B cell (primary cell): Measurements from ENCODE around the gene MYCBPAP. TPM values are rescaled to one million over a fixed set of nuclear protein-coding genes. Genes with fewer than 3 reads are reported as not detected.

Experiments
- ATAC-seq: fragments of 200-7000 bp; cut with Tn5 transposase; one replicate; pipeline ENCODE4 v1.10.0; 2021; ENCODE audit warnings: low read depth, mild to moderate bottlenecking, moderate number of reproducible peaks, moderate library complexity
- CTCF ChIA-PET: fragments of 350-600 bp; sonication (Branson Sonifier 250); formaldehyde crosslinking; loops from one replicate; lab custom pipeline; 2021; ENCODE audit warnings: antibody characterized with exemption, inconsistent platforms; lab: Charles Lee
- POLR2A ChIA-PET: fragments of 350-600 bp; sonication (Branson Sonifier 250); formaldehyde crosslinking; loops from one replicate; lab custom pipeline; 2021; ENCODE audit warnings: antibody characterized with exemption; lab: Charles Lee
- DNase-seq: peaks from one replicate; pipeline ENCODE4 v3.0.0; 2013
- H2AFZ ChIP-seq: 2 replicates; pipeline ENCODE4 v1.6.1; 2012; ENCODE audit warnings: mild to moderate bottlenecking, low read depth, low read length; ENCODE audit not compliant: insufficient read depth, poor library complexity, severe bottlenecking
- H3K27ac ChIP-seq, 2 donors: 1 replicate in 1 of 2; 2 replicates in 1 of 2; pipeline ENCODE4 v1.5.1; 2012 to 2013; ENCODE audit warnings: low read length in 2 of 2, mild to moderate bottlenecking in 2 of 2, moderate library complexity in 1 of 2
- H3K27me3 ChIP-seq, 4 experiments: fragments of 200-600 bp in 1 of 4; sonication (generic) in 1 of 4; replicated peaks in 1 of 4; 1 replicate in 2 of 4; 2 replicates in 2 of 4; pipeline versions ENCODE4 v1.6.1 to v1.7.0; 2013 to 2016; ENCODE audit warnings: low read length in 3 of 4, mild to moderate bottlenecking in 2 of 4, mixed read lengths in 1 of 4, moderate library complexity in 1 of 4; ENCODE audit not compliant: insufficient read depth in 4 of 4, control insufficient read depth in 3 of 4; ENCODE audit errors: control extremely low read depth in 1 of 4
- H3K36me3 ChIP-seq, 2 experiments: replicated peaks in 1 of 2; 1 replicate in 1 of 2; 2 replicates in 1 of 2; pipeline versions ENCODE4 v1.6.1 to v1.7.1; 2013; ENCODE audit warnings: low read length in 1 of 2; ENCODE audit not compliant: insufficient read depth in 2 of 2, control insufficient read depth in 1 of 2; ENCODE audit errors: control extremely low read depth in 1 of 2, extremely low read depth in 1 of 2
- H3K4me1 ChIP-seq, 2 donors: fragments of 200-600 bp in 1 of 2; sonication (generic) in 1 of 2; 1 replicate in 1 of 2; 2 replicates in 1 of 2; pipeline versions ENCODE4 v1.5.1 to v1.6.1; 2013 to 2017; ENCODE audit warnings: low read length in 2 of 2; ENCODE audit not compliant: control insufficient read depth in 2 of 2, insufficient read depth in 2 of 2
- H3K4me2 ChIP-seq: replicated peaks from 2 replicates; pipeline ENCODE3; 2012; ENCODE audit warnings: mild to moderate bottlenecking, low read depth, low read length; ENCODE audit not compliant: poor library complexity, severe bottlenecking
- H3K4me3 ChIP-seq, 5 experiments: fragments of 200-600 bp in 1 of 5; sonication (generic) in 1 of 5; 1 replicate in 3 of 5; 2 replicates in 2 of 5; pipeline versions ENCODE4 v1.5.1 to v1.7.0; 2011 to 2016; ENCODE audit warnings: low read length in 4 of 5, mild to moderate bottlenecking in 4 of 5, low read depth in 2 of 5, control low read depth in 1 of 5, moderate library complexity in 1 of 5; ENCODE audit not compliant: insufficient read depth in 1 of 5; ENCODE audit errors: control extremely low read depth in 1 of 5, extremely low read depth in 1 of 5
- H3K79me2 ChIP-seq: fragments of 200-600 bp; sonication (generic); one replicate; pipeline ENCODE4 v1.6.0; 2016; ENCODE audit warnings: low read length; ENCODE audit not compliant: control insufficient read depth, insufficient read depth
- H3K9ac ChIP-seq: fragments of 200-600 bp; sonication (generic); 2 replicates; pipeline ENCODE4 v1.6.1; 2017; ENCODE audit warnings: mild to moderate bottlenecking, low read length, moderate library complexity
- H3K9me3 ChIP-seq, 3 donors: one replicate each; pipeline versions ENCODE4 v1.6.1 to v1.7.1; 2013; ENCODE audit warnings: low read length in 2 of 3; ENCODE audit not compliant: control insufficient read depth in 2 of 3, insufficient read depth in 1 of 3; ENCODE audit errors: control extremely low read depth in 1 of 3
- H4K20me1 ChIP-seq: 2 replicates; pipeline ENCODE4 v1.6.0; 2012; ENCODE audit warnings: mild to moderate bottlenecking, low read length; ENCODE audit not compliant: insufficient read depth, control insufficient read depth, poor library complexity, severe bottlenecking
- H3K27ac Mint-ChIP-seq: one replicate; pipeline ENCODE4 v1.8.0; 2021; ENCODE audit warnings: mixed read lengths
- H3K27me3 Mint-ChIP-seq: one replicate; pipeline ENCODE4 v1.8.0; 2021; ENCODE audit warnings: mixed read lengths
- H3K4me1 Mint-ChIP-seq: one replicate; pipeline ENCODE4 v1.8.0; 2021; ENCODE audit warnings: mixed read lengths
- H3K4me3 Mint-ChIP-seq: one replicate; pipeline ENCODE4 v1.8.0; 2021; ENCODE audit warnings: mixed read lengths
- H3K9me3 Mint-ChIP-seq: one replicate; pipeline ENCODE4 v1.8.0; 2022; ENCODE audit warnings: mixed read lengths; ENCODE audit not compliant: insufficient read depth
- EZH2 ChIP-seq: IDR thresholded peaks from 2 replicates; pipeline ENCODE4 v1.6.1; 2012; ENCODE audit warnings: borderline replicate concordance, low read depth, mild to moderate bottlenecking, moderate library complexity, low read length; ENCODE audit not compliant: insufficient read depth, poor library complexity, severe bottlenecking
- WGBS: methylation state at CpG from one replicate; pipeline ENCODE4 v1.1.5; 2013; ENCODE audit warnings: missing lambda C conversion rate; ENCODE audit not compliant: insufficient coverage; 5-methylcytosine and 5-hydroxymethylcytosine counted together
- intact Hi-C: fragments of 100-400 bp; cut with micrococcal nuclease; formaldehyde crosslinking; loops from one replicate; pipeline ENCODE4 v1.10.0; 2022
- polyA plus RNA-seq: library from polyadenylated mRNA; depleted of rRNA; stranded (reverse); fragments of >200 nt; gene quantifications from 2 replicates; pipeline ENCODE4 v1.2.3, GENCODE V29; 2012
- total RNA-seq, 2 donors: library from RNA; stranded (reverse); fragments of 120-200 nt in 1 of 2; gene quantifications; 1 replicate in 1 of 2; 2 replicates in 1 of 2; pipeline versions ENCODE4 v1.2.3 to v1.2.4, GENCODE V29; 2013 to 2022
- TF ChIP-seq, protein P1 (sequence below): fragments of 200-600 bp; IDR thresholded peaks from one replicate; pipeline ENCODE4 v1.8.0; 2022; ENCODE audit warnings: antibody characterized with exemption, mild to moderate bottlenecking

The MYCBPAP gene
- total and polyA plus RNA-seq, 2 donors (not counting 1 experiment from before 2014, with no cell fraction given) = 1.9 to 5.1 TPM

DNA sequence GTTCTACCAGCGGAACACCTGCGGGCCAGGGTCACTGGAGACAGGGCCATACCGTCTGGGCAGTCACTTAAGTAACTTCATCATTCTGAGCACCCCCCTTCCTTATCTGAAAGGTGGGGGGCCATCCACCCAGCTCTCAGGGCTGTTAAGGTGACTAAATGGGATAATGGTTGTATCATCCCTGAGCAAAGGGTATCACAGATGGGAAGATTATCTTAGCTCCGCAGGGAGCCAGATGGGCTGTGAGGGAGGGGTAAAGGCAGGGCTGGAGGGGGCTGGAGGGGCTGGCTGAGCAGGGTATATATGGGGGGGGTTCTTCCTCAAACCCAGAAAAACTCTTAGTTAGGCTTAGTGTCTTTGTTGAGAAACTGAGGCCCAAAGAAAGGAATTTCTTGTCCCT lies 49.4 kb downstream of the MYCBPAP start:
- Histone ChIP-seq H3K27ac (no peak overlapping the region), H3K4me1 (peaks cover 33 to 34% of the 10 kb centered on the region in 2 donors), H3K4me2 (no peak overlapping the region), H2AFZ (no peak overlapping the region), H3K4me3 (no peak overlapping the region), H4K20me1 (peaks cover 8% of the 10 kb centered on the region), H3K27me3 (peaks cover 0 to 62% (median 25%) of the 10 kb centered on the region in 4 experiments), H3K79me2 (no peaks in the 10 kb centered on the region), H3K9ac (no peak overlapping the region), H3K9me3 (peaks cover 0 to 22% (median 0%) of the 10 kb centered on the region in 3 donors), H3K36me3 (no peaks in the 10 kb centered on the region)
- intact Hi-C loops = no loop called here
- DNase-seq (no peak), ATAC-seq (no peak)
- H3K9me3 Mint-ChIP-seq = no peaks in the 10 kb centered on the region
- 93% methylated on average over 3 of the region's 4 CpGs for WGBS
- no peak overlapping the region for H3K4me3 Mint-ChIP-seq
- TF ChIP-seq, protein P1, sequence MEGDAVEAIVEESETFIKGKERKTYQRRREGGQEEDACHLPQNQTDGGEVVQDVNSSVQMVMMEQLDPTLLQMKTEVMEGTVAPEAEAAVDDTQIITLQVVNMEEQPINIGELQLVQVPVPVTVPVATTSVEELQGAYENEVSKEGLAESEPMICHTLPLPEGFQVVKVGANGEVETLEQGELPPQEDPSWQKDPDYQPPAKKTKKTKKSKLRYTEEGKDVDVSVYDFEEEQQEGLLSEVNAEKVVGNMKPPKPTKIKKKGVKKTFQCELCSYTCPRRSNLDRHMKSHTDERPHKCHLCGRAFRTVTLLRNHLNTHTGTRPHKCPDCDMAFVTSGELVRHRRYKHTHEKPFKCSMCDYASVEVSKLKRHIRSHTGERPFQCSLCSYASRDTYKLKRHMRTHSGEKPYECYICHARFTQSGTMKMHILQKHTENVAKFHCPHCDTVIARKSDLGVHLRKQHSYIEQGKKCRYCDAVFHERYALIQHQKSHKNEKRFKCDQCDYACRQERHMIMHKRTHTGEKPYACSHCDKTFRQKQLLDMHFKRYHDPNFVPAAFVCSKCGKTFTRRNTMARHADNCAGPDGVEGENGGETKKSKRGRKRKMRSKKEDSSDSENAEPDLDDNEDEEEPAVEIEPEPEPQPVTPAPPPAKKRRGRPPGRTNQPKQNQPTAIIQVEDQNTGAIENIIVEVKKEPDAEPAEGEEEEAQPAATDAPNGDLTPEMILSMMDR = no peak
- TF ChIP-seq EZH2 = no peak
- ChIA-PET POLR2A (no interaction called here), CTCF (no interaction called here)
- H3K4me1 Mint-ChIP-seq = peaks cover 26% of the 10 kb centered on the region
- peaks cover 11% of the 10 kb centered on the region for H3K27me3 Mint-ChIP-seq
- no peak overlapping the region for H3K27ac Mint-ChIP-seq

DNA sequence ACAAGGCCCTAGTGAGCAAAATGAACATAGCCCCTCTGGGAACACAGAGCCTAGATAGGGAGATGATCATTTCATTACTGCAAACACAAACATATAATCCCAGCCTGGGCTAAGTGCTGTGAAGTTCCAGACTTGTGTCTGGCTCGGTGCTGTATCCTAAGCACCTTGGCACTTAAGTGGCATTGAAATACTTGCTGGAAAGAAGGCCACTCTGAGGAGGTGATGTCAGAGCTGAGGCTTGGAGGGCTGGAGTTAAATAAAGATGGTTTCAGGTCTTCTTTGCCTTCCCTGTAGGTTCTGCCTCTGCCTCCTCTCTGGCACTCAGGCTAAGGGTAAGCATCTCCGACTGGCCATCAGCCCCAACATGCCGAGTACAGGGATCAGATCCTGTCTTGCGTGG lies 49.9 kb downstream of the MYCBPAP start:
- TF ChIP-seq, protein P1 = no peak
- no peak for TF ChIP-seq EZH2
- H3K9me3 Mint-ChIP-seq = no peaks in the 10 kb centered on the region
- ChIA-PET POLR2A (no interaction called here), CTCF (no interaction called here)
- H3K4me1 ChIP-seq = peaks cover 34 to 35% of the 10 kb centered on the region in 2 donors
- H4K20me1 ChIP-seq = peaks cover 8% of the 10 kb centered on the region
- intact Hi-C loops = no loop called here
- peaks cover 0 to 26% (median 0%) of the 10 kb centered on the region in 3 donors for H3K9me3 ChIP-seq
- no peak overlapping the region for H2AFZ ChIP-seq
- 96% methylated on average over 4 of the region's 4 CpGs for WGBS
- no peak overlapping the region for H3K4me3 ChIP-seq
- no peak overlapping the region for H3K27ac ChIP-seq
- H3K27me3 ChIP-seq = peaks cover 0 to 67% (median 29%) of the 10 kb centered on the region in 4 experiments
- H3K36me3 ChIP-seq = no peaks in the 10 kb centered on the region
- H3K27ac Mint-ChIP-seq = no peak overlapping the region
- peaks cover 26% of the 10 kb centered on the region for H3K4me1 Mint-ChIP-seq
- H3K9ac ChIP-seq = no peak overlapping the region
- H3K79me2 ChIP-seq = no peaks in the 10 kb centered on the region
- DNase-seq = no peak
- peaks cover 11% of the 10 kb centered on the region for H3K27me3 Mint-ChIP-seq
- ATAC-seq = no peak
- peak overlapping the region; percentile 87 for H3K4me3 Mint-ChIP-seq
- H3K4me2 ChIP-seq = no peak overlapping the region
